ENCODE results near the gene CAMK1D. TPM values are rescaled to one million over a fixed set of nuclear protein-coding genes. Genes with fewer than 3 reads are reported as not detected.

The CAMK1D gene
- total and polyA plus RNA-seq, 10 of the 15 experiments (the other 5 are each of a cell fraction or from before 2014, with no cell fraction given): 2.1 to 35.5 (median 14.7) TPM

- no peak overlapping the region for H3K27ac ChIP-seq (ENCODE audit: control insufficient read depth, insufficient read depth)
- CTCF ChIA-PET: interaction anchor here (0.7 kb wide), 1 partner anchor 527 kb away, joined by 3 read pairs; no protein-coding TSS in a partner anchor
- FAIRE-seq (no peak), DNase-seq (ENCODE audit: low read depth, low spot score) (no peak), ATAC-seq (no peak)
- intact Hi-C loops (cut with micrococcal nuclease; ENCODE audit: unreplicated experiment): no loop called here
- H3K36me3 ChIP-seq (ENCODE audit: control insufficient read depth in 2 of 2, insufficient read depth in 2 of 2, low read length in 1 of 2): no peaks in the 10 kb centered on the region
- TF ChIP-seq DPF2 (IDR thresholded peaks at IDR 0.05) (no peak), ZBED1 (IDR thresholded peaks at IDR 0.05; ENCODE audit: borderline replicate concordance) (no peak), IKZF1 (conservative IDR thresholded peaks at IDR 0.05) (no peak), BRCA1 (IDR thresholded peaks at IDR 0.05; ENCODE audit: low read depth, low read length) (no peak), TARDBP (IDR thresholded peaks at IDR 0.05; ENCODE audit: borderline replicate concordance) (no peak), ZBTB40 (IDR thresholded peaks at IDR 0.05; ENCODE audit: borderline replicate concordance) (no peak), MEF2B (IDR thresholded peaks at IDR 0.05; ENCODE audit: partially characterized antibody, poor library complexity, severe bottlenecking) (no peak), ZSCAN29 (IDR thresholded peaks at IDR 0.05) (no peak), ZNF274 (IDR thresholded peaks at IDR 0.05; ENCODE audit: insufficient read depth, insufficient read length) (no peak), GATAD2B (conservative IDR thresholded peaks at IDR 0.05; ENCODE audit: low read depth) (no peak), KLF5 (IDR thresholded peaks at IDR 0.05; ENCODE audit: partially characterized antibody) (no peak), MLLT1 (IDR thresholded peaks at IDR 0.05) (no peak), PBX3 (IDR thresholded peaks at IDR 0.05; ENCODE audit: insufficient replicate concordance, low read depth, low read length) (no peak), USF1 (IDR thresholded peaks at IDR 0.05; ENCODE audit: borderline replicate concordance, extremely low read length, insufficient read depth, low read depth, low read length) (no peak), BACH1 (IDR thresholded peaks at IDR 0.05; ENCODE audit: borderline replicate concordance) (no peak), HDGF (IDR thresholded peaks at IDR 0.05) (no peak), MTA3 (IDR thresholded peaks at IDR 0.05; ENCODE audit: borderline replicate concordance, low read length) (no peak), PAX8 (IDR thresholded peaks at IDR 0.05) (no peak)
- no peak overlapping the region for H3K4me3 ChIP-seq
- H2AFZ ChIP-seq (ENCODE audit: control insufficient read depth, low read depth, low read length): no peak overlapping the region
- peaks cover 3% of the 10 kb centered on the region; the same call in 2 of the 3 replicates for H3K9me3 ChIP-seq (replicated peaks; ENCODE audit: control insufficient read depth, insufficient read depth, low read length)
- no peaks in the 10 kb centered on the region for H3K79me2 ChIP-seq (ENCODE audit: control insufficient read depth, insufficient read depth, low read length)
- POLR2A ChIA-PET: interaction anchor here (0.7 kb wide), 1 partner anchor 102 kb away, joined by 3 read pairs; no protein-coding TSS in a partner anchor
- H4K20me1 ChIP-seq (ENCODE audit: control insufficient read depth, insufficient read depth): no peaks in the 10 kb centered on the region
- WGBS (ENCODE audit: insufficient coverage, insufficient replicate concordance, low lambda C conversion rate, missing lambda C conversion rate): 100% methylated on average over 1 of the region's 1 CpG
- H3K4me1 ChIP-seq (ENCODE audit: control insufficient read depth, insufficient read depth, low read length): no peaks in the 10 kb centered on the region
- H3K9ac ChIP-seq (ENCODE audit: control insufficient read depth, insufficient read depth, low read length): no peak overlapping the region
- RAD21 ChIA-PET (ENCODE audit: unreplicated experiment): interaction anchor here (1.6 kb wide), 1 partner anchor 9 kb away, joined by 4 read pairs; no protein-coding TSS in a partner anchor
- in situ Hi-C loops (cut with MboI): no loop called here
- no TSS peak for BruUV-seq (replicated peaks)
- SMC1A ChIA-PET (ENCODE audit: uncharacterized antibody, unreplicated experiment): interaction anchor here (0.7 to 1.6 kb wide), 4 partner anchors 9 to 27 kb away, joined by 3 to 5 read pairs (median 4); no protein-coding TSS in a partner anchor
- no peaks in the 10 kb centered on the region for H3K27me3 ChIP-seq (replicated peaks in 1 of 2; ENCODE audit: control insufficient read depth in 2 of 2, insufficient read depth in 2 of 2, low read length in 1 of 2)
- H3K4me2 ChIP-seq (ENCODE audit: control insufficient read depth, insufficient read depth): no peak overlapping the region
These were observed 32.8 kb downstream of the CAMK1D start for GRCh38 chr10:12382157-12382548.

Data from GM12878 (cell line).